OCI-LY7 (cell line): Measurements from ENCODE around the gene PRDM5. TPM values are rescaled to one million over a fixed set of nuclear protein-coding genes. Genes with fewer than 3 reads are reported as not detected.
A peak's percentile ranks its signal among the peaks of the same experiment; 100 is the strongest.

ENCODE experiments used
- BruUV-seq: library from RNA; stranded (reverse); fragments of 400-500 nt; replicated peaks from 2 replicates; lab custom pipeline; 2021; lab: Mats Ljungman, UMichigan
- CTCF ChIA-PET: fragments of 300-600 bp; sonication (Branson Sonifier 250); formaldehyde crosslinking; loops from one replicate; lab custom pipeline; 2022; ENCODE audit warnings: antibody characterized with exemption; ENCODE audit not compliant: unreplicated experiment; lab: Charles Lee
- POLR2A ChIA-PET: fragments of 300-600 bp; sonication (Branson Sonifier 250); formaldehyde crosslinking; loops from one replicate; lab custom pipeline; 2022; ENCODE audit warnings: antibody characterized with exemption; lab: Charles Lee
- DNase-seq: peaks from one replicate; pipeline ENCODE4 v3.0.0-alpha.2; 2015; ENCODE audit warnings: low spot score
- H2AFZ ChIP-seq: fragments of 200-600 bp; sonication (generic), shearing (Covaris generic); 2 replicates; pipeline ENCODE4 v1.6.1; 2014; ENCODE audit warnings: mild to moderate bottlenecking, antibody characterized with exemption, low read length, moderate library complexity
- H3K27ac ChIP-seq: fragments of 200-600 bp; sonication (generic); 2 replicates; pipeline ENCODE4 v1.5.1; 2014; ENCODE audit warnings: mixed run types, low read depth, mild to moderate bottlenecking, moderate library complexity, low read length, inconsistent platforms; ENCODE audit not compliant: poor library complexity, severe bottlenecking
- H3K36me3 ChIP-seq: fragments of 200-600 bp; sonication (generic); 2 replicates; pipeline ENCODE4 v1.6.1; 2014; ENCODE audit warnings: mild to moderate bottlenecking, antibody characterized with exemption, low read length, moderate library complexity, mixed read lengths; ENCODE audit not compliant: insufficient read depth
- H3K4me1 ChIP-seq: fragments of 200-600 bp; sonication (generic); 2 replicates; pipeline ENCODE4 v1.5.1; 2014; ENCODE audit warnings: mild to moderate bottlenecking, low read length; ENCODE audit not compliant: insufficient read depth, poor library complexity, severe bottlenecking
- H3K4me2 ChIP-seq: fragments of 200-600 bp; sonication (generic); 2 replicates; pipeline ENCODE4 v1.6.1; 2014; ENCODE audit warnings: mild to moderate bottlenecking, low read length
- H3K4me3 ChIP-seq: fragments of 200-600 bp; sonication (generic); 2 replicates; pipeline ENCODE4 v1.5.1; 2014; ENCODE audit warnings: mild to moderate bottlenecking, low read depth, low read length; ENCODE audit not compliant: poor library complexity, severe bottlenecking
- H3K79me2 ChIP-seq: fragments of 200-600 bp; sonication (generic); 2 replicates; pipeline ENCODE4 v1.6.1; 2016; ENCODE audit warnings: low read depth, mild to moderate bottlenecking, low read length, moderate library complexity, mixed read lengths; ENCODE audit not compliant: insufficient read depth
- H3K9me2 ChIP-seq: fragments of 200-600 bp; sonication (generic); 2 replicates; pipeline ENCODE4 v1.6.1; 2016; ENCODE audit warnings: mild to moderate bottlenecking, low read length, mixed read lengths; ENCODE audit not compliant: insufficient read depth
- H3K9me3 ChIP-seq: fragments of 200-600 bp; sonication (generic); 2 replicates; pipeline ENCODE4 v1.6.1; 2014; ENCODE audit warnings: mild to moderate bottlenecking, mixed run types, low read length, mixed read lengths
- H4K20me1 ChIP-seq: fragments of 200-600 bp; sonication (generic); 2 replicates; pipeline ENCODE4 v1.6.1; 2014; ENCODE audit warnings: mild to moderate bottlenecking, antibody characterized with exemption, low read length, moderate library complexity, mixed read lengths; ENCODE audit not compliant: insufficient read depth
- EZH2phosphoT487 ChIP-seq: fragments of 200-600 bp; sonication (generic); IDR thresholded peaks from 2 replicates; pipeline ENCODE4 v1.6.1; 2018; ENCODE audit warnings: low read depth, borderline replicate concordance, mild to moderate bottlenecking, mixed run types, antibody characterized with exemption, low read length, moderate library complexity, mixed read lengths
- intact Hi-C: fragments of 100-400 bp; cut with micrococcal nuclease; formaldehyde crosslinking; loops from one replicate; pipeline ENCODE4 v1.10.0; 2022; ENCODE audit not compliant: unreplicated experiment
- total RNA-seq, 2 experiments: library from RNA; depleted of rRNA in 1 of 2; stranded (reverse); fragments of >200 nt in 1 of 2; shearing (Covaris generic) in 1 of 2; gene quantifications; 2 replicates each; pipeline ENCODE4 v1.2.3, GENCODE V29; 2014 to 2022
- TF ChIP-seq, protein P1 (sequence below): fragments of 200-600 bp; sonication (generic); conservative IDR thresholded peaks from 2 replicates; pipeline ENCODE4 v1.5.1; 2014; ENCODE audit warnings: mild to moderate bottlenecking, antibody characterized with exemption, low read length, moderate library complexity, mixed read lengths

The PRDM5 gene
- total RNA-seq, 2 experiments from 2014 or later, result 0.22 to 0.76 TPM

DNA sequence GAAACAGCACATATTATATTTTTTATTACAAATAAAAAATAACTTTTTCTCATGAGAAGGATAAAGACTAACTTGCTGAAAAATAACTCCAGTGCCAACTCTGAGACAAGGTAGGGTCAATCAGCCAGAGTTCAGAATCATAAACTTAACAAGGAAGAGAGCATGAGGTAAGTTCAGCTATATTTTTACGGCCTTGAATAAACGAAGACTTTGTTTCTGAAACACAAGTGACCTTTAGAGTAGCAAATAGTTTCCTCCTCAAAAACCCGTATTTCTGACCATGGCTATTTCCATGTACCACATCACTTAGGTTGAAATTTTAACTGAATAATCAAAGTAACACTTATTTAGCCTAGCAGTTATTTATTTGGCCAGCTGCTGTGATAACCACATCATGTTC, 45.5 kb downstream of the PRDM5 start:
- no peak overlapping the region for H3K4me2 ChIP-seq
- no peak for TF ChIP-seq EZH2phosphoT487
- TF ChIP-seq, protein P1, sequence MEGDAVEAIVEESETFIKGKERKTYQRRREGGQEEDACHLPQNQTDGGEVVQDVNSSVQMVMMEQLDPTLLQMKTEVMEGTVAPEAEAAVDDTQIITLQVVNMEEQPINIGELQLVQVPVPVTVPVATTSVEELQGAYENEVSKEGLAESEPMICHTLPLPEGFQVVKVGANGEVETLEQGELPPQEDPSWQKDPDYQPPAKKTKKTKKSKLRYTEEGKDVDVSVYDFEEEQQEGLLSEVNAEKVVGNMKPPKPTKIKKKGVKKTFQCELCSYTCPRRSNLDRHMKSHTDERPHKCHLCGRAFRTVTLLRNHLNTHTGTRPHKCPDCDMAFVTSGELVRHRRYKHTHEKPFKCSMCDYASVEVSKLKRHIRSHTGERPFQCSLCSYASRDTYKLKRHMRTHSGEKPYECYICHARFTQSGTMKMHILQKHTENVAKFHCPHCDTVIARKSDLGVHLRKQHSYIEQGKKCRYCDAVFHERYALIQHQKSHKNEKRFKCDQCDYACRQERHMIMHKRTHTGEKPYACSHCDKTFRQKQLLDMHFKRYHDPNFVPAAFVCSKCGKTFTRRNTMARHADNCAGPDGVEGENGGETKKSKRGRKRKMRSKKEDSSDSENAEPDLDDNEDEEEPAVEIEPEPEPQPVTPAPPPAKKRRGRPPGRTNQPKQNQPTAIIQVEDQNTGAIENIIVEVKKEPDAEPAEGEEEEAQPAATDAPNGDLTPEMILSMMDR, result no peak
- no peaks in the 10 kb centered on the region for H3K9me2 ChIP-seq
- H3K4me3 ChIP-seq, result no peak overlapping the region
- no peak overlapping the region for H2AFZ ChIP-seq
- CTCF ChIA-PET, result no interaction called here
- no peaks in the 10 kb centered on the region for H4K20me1 ChIP-seq
- DNase-seq, result no peak
- intact Hi-C loops, result no loop called here
- no peaks in the 10 kb centered on the region for H3K36me3 ChIP-seq
- no TSS peak for BruUV-seq
- H3K79me2 ChIP-seq, result no peaks in the 10 kb centered on the region
- no peaks in the 10 kb centered on the region for H3K9me3 ChIP-seq
- no peaks in the 10 kb centered on the region for H3K4me1 ChIP-seq
- POLR2A ChIA-PET, result interaction anchor here (0.7 kb wide), 1 partner anchor 1860 kb away, joined by 5 read pairs; no protein-coding TSS in a partner anchor
- no peak overlapping the region for H3K27ac ChIP-seq

DNA sequence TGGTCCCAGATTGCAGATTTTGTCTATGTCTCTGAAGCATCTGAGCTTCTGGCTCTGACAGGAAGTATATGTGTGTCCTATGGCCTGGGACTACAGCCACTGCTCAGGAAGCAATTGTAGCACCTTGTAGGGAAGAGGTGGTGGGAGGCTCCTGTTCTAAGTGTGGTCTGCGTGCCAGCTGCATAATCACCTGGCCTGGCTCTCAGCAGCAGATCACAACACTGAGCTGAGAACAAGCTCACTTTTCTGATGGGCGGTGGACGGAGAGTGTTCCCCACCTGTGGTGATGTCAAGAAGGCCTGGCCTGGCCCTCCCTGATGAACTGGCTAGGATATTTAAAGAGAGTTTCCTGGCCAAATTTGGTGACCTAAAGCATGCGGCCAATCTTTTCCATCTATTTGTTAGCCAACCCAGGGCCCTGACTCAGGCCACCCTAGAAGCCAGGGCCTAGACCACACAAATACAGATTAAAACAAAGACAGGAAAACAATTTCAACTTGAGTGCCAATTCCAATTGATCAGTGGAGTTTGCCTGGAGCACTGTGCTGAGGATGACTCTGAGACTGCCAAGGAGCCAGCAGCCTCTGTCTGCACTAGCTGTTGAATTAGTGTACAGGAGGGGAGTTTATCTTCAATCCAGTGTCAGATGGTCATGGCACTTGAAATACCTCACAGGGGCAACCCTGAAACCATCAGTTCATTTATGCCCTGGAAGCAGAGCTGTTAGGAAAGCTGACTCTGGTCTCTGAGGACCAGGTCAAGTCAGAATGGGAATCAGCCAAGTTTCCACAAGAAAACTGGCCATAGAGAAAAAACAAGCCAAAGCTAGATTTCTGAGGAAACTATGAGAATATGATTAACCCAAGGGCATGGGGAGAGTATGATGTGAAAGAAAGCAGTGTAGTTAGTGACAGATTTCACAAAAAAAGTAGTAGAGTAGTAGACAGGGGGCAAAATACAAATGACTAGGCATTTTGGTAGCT, 47.4 kb downstream of the PRDM5 start:
- TF ChIP-seq EZH2phosphoT487, result no peak
- TF ChIP-seq, protein P1, result no peak
- no peaks in the 10 kb centered on the region for H3K36me3 ChIP-seq
- POLR2A ChIA-PET, result interaction anchor here (0.7 to 1.5 kb wide), 10 partner anchors 21 to 195 kb away, joined by 3 to 5 read pairs (median 3); no protein-coding TSS in a partner anchor
- no peak overlapping the region for H2AFZ ChIP-seq
- H3K4me3 ChIP-seq, result no peak overlapping the region
- CTCF ChIA-PET, result no interaction called here
- no peaks in the 10 kb centered on the region for H4K20me1 ChIP-seq
- intact Hi-C loops, result no loop called here
- H3K9me2 ChIP-seq, result no peaks in the 10 kb centered on the region
- H3K4me1 ChIP-seq, result no peaks in the 10 kb centered on the region
- H3K27ac ChIP-seq, result no peak overlapping the region
- no peak overlapping the region for H3K4me2 ChIP-seq
- H3K9me3 ChIP-seq, result no peaks in the 10 kb centered on the region
- no peak for DNase-seq
- no TSS peak for BruUV-seq
- no peaks in the 10 kb centered on the region for H3K79me2 ChIP-seq

DNA sequence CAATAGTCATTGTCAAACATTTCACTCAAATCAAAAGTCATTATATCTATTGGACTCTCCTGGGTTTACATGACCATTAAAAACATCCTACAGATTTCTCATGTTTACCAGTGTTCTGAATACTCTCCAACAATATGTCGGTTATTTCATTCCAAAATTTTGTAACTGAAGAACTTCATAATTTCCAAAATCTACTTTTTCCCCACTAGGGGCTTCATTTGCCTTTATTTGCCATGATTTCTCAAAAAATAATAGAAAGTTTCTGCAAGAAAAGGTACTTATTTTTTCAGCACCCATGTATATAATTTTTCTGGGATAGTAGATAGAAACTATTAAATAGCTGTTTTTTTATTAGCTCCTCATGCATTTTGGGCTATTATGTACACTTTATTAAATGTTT, 49.0 kb downstream of the PRDM5 start:
- Histone ChIP-seq H3K4me2 (no peak overlapping the region), H3K36me3 (no peaks in the 10 kb centered on the region), H3K9me3 (no peaks in the 10 kb centered on the region), H3K79me2 (no peaks in the 10 kb centered on the region), H3K4me3 (no peak overlapping the region), H4K20me1 (no peaks in the 10 kb centered on the region), H3K27ac (no peak overlapping the region), H2AFZ (no peak overlapping the region), H3K9me2 (no peaks in the 10 kb centered on the region), H3K4me1 (no peaks in the 10 kb centered on the region)
- ChIA-PET POLR2A (interaction anchor here (1.0 to 1.5 kb wide), 3 partner anchors 16 to 153 kb away, joined by 3 to 8 read pairs (median 3); no protein-coding TSS in a partner anchor), CTCF (no interaction called here)
- no TSS peak for BruUV-seq
- TF ChIP-seq, protein P1, result peak; percentile 60
- TF ChIP-seq EZH2phosphoT487, result no peak
- intact Hi-C loops, result no loop called here
- DNase-seq, result no peak
